ENCODE results near the gene ARHGEF2.
"Not testable (repeated sequence)": the region's sequence is repeated elsewhere in the genome, so short reads cannot be mapped to it uniquely, and the experiment has no call there.

Gene ARHGEF2

DNA sequence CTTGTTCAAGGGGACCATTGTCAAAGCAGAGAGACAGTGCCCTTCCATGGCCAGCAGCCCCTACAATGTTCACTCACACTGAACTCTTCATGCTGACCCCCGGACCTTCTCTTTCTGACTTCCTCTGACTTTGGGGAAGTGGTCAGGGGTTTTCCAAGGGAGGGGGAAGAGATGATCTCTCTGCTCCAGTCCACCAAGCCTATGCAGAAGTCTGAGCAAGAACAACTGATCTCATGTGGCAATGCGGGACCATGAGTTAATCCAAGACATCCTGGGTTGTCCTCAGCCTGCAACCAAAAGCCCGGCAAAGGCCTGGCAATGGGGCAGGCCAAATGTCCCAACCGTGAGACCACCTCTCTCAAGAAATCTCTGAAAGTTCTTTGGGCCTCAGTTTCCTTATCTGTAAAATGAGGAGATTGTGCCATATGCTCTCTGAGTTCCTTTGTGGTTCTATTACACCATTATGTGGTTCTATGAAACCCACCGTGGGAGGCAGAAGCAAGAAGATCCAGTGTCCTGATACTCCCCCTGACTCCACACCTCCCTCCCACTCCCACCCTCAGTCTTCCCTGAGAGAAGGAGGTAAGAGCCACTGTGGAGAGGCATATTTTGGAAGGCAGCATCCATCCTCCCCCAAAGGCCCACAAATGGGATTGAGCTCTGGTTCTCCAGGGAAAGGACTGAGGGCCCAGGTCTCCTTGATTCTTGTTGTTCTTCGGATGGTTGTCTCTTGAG is 11.8 kb upstream of the ARHGEF2 start:
- no peak for DNase-seq (ENCODE audit: low read depth)

DNA sequence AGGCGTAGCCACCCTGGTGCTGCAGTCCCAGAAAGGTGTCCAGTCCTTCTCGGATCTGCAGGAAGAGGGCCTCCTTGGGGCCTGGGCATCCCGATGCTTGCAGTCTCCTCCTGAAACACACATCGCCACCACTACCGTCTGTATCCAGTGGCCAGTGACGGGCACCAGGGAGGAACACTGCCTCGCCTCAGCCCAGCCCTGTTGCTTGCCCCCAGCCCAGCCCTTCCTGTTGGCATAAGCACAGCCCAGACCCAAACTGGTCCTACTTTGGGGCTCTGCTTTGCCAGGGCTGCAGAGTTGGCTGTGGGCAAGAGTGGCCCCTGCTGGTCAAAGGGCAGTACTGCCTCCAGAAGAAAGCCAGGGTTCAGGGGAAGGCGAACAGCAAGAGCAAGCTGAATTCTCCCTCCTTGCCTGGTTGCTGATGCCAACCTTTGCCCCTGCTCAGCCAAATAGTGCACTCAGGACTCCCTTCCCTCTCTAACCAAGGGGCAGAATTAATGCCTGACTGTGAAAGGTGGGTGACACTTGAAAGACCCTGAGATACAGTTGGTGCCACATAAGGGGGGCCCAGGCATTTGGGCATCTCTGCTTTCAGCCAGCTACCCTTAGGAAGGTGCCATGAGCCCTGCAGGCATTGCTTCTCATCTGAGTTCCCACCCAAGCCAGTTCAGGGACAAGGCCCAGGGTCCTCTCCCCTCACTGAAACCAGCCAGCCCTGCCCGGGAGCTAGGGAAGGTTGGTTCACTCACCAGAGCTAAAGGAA is 11.1 kb upstream of the ARHGEF2 start:
- DNase-seq (ENCODE audit: low read depth), result peak; percentile 62

DNA sequence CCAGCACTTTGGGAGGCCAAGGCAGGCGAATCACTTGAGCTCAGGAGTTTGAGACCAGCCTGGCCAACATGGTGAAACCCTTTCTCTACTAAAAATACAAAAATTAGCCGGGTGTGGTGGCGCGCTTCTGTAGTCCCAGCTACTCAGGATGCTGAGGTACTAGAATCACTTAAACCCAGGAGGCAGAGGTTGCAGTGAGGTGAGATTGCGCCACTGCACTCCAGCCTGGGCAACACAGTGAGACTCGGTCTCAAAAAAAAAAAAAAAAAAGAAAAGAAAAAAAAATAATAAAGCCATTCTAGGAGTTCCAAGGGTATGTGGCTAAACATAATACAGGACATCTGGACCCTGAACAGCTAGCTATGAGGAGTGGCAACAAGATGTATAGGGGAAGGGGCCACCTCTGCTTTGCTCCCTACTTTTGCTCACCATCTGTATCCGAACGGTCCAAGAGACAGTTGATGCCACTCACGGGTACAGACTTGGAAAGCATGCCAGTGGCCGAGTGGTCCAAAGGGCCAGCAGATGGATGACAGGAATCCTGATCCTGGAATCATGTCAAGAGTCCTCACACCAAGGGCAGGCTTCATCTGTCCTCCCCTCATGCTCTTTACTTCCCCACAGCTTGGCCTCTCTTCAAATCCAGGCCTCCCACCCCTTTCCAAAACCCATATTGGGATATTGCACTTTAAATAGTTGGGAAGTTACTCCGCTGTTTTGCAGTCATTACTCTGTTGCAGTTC is 6.7 kb upstream of the ARHGEF2 start:
- DNase-seq (ENCODE audit: low read depth), result not testable (repeated sequence)

DNA sequence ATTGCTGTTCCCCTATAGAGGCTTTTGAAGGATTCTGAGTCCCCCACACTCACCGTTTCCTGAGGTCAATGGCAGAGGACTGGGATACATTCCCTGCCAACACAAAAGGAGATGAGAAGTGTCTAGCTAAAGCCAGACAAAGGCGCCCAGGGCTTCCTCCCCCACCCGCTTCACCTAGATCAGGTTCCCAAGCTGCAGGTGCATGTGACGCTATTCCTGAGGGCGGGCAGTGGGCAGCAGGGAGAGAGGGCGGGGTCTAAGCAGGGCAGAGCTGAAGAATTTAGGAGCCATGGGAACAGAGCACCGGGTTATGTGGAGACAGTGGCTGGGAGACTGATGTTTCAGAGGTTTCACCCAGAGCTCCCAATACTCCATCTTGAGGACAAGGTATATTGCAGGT is 6.0 kb upstream of the ARHGEF2 start:
- no peak for DNase-seq (ENCODE audit: low read depth)

DNA sequence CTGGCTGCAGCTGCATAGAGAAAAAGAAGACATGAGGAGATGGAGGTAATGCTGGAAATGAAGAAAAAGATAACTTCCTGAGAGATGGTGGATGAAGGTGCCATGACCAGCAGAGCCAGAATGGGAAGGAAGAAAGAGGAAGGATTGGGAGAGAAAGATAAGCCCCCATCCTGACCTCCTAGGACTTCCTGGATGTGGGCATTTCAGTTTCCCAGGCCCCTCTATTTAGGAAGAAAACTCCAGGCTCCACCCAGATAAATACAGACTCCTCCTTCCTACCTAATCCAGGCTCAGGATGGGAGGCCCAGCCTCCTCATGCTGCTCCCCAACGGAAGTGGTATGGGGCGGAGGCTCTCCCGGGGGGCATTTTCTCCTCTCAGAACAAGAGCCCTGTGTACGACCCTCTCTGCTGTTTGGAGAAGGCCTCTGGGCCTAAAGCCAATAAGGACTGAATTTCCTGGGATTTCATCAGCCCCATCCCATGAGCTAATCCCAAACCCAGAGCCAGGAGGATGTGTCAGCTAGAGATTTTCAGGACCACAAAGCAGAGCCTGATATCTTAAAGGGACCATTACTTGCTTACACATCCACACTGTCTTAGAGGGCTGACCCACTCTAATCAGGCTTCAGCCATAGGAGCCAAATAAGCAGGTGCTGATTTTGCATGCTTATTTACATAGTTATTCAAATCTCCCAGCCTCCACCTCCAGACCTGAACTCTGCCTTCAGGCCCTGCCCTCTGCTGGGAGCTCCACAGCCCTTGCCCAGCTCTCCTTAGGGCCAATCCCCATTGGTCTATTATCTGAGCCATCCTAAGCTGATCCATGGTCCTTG is 5.1 kb upstream of the ARHGEF2 start:
- no peak for DNase-seq (ENCODE audit: low read depth)

DNA sequence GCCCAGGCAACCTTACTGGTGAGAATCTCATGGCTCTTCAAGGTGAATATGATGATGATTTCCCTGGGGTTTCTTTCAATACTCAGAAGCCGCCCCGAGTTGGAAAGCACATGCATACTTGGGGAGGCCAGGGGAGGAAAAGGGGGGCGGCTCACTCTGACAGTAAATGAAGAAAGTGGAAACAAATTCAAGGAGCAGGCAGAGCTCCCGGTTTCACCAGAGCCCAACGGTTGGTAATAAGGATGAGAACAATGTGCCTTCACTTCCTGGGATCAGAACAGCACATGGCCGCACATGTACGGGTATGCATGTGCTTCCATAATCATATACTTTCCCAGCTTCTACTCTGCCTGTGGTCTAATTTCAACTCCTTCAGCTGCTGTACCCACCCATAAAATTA is 3.8 kb upstream of the ARHGEF2 start:
- DNase-seq (ENCODE audit: low read depth), result no peak

DNA sequence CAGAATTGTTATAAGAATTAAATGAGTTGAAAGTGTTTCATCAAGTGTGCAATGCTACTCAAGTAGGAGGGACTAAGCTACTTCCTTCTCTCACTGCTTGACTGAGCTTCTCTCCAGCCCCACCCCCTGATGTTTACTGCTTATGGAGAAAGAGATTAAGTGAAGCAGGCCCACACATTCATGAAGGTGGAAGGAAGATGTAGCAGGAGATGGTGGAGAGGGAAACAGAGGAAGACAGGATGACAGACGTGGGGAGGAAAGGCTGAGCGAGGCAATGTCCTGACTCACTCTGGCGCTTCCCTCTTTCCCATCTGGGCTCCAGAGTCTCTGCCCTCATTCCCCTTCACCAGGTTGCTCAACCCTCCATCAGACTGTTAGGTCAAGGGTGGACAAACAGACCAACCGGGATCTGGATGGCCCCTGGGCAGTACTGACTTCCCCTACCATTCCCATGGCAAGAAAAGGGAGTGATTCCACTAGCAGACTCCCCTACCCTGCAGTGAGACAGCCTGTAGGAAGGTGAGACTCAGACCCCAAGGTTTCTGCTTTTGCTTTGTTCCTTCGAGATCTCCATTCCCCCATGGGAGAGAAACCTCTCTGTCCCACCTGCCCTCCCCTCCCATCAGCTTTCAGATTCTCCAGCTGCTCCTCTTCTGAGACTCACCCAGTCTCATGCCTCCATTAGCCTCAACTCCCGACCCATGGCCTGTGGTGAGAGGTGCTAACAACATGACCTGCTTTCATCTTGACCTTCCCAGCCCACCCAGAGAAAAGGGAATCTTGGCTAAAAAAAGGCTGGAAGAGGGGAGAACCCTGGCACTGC is 3.1 kb upstream of the ARHGEF2 start:
- DNase-seq (ENCODE audit: low read depth), result no peak

DNA sequence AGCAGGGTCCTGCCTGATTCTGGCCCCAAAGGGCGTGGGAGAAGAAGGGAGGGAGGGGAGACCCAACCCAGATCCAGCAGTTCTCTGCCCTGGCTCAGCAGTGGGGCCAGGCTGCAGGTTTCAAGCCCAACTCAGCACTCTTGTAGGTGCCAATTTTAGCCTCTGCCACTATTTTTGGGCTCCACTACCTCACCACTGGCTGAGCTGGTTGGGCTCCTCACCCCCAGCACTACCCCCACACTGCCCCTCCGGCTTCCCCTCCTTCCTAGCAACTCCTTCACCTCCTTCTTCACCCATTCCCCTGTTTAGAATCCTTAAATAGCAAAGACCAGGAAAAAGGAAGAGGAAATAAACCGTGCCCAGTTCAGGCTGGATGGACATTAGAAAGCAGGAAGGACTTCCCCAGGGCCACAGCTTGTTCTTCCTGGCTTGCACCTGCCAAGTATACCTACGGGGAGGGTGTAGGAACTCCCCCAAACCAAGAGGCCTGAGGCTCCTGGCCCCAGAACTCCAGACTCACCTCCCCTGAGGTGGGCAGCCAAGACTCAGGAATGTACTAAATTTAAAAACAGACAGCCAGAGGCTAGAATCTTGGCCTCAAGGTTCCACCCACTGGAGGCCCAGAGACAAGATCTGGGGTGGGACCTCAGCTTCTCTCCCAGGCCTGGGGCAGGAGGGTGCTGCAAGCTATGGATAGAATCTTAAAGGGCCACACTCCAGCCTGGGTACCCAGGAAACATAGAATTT is 1.4 kb upstream of the ARHGEF2 start:
- DNase-seq (ENCODE audit: low read depth), result no peak

DNA sequence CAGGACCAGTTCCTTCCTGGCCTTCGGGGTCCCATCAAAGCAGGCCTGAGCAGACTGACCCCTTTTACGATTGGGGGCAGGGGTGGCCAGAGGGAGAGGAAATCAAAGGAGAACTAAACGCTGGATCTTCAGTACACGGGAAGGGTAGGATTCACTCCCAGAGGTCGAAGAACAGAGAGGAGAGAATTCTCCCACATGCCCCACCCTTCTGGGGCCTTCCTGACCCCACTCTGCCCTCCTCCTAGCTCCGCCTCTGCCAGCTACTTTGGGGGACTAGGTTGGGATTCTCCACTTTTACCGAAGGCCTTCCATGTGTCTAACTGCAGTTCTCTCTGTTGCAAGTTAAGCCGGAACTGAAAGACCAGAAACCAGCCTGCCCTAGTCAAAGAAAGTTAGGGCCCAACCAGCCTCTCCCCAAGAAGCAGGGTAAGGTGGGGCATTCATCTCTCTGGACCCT is 654 bp upstream of the ARHGEF2 start:
- no peak for DNase-seq (ENCODE audit: low read depth)

DNA sequence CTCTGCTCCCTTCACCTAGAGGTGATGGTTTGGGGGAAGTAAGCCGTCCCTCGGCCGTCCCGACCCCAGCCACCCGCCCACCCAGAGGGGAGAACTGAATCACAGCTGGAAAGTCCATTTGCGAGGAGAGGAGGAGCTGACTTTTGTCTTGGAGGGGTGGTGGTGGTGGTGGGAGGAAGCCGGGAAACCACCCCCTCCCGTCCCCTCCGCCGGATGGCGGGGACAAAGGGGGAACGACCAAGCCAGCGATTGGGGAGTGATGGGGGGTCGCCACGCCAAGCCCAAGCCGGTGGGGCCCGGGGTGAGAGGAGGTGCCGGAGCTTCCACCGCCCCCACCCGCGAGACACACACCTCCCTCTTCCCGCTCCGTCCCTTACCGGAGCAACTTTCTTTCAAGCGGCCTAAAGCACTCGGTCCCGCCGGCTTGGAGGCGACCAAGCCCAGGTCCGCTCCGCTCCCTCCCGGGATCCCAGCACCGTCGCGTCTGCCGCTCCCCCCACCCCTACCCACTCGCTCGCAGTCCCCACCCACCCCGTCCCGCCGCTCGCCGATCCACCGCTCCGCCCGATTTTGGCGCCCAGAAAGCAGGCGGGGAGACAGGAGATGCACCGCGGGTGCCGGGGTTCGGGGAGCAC is 540 bp downstream of the ARHGEF2 start:
- DNase-seq (ENCODE audit: low read depth), result peak; percentile 52

DNA sequence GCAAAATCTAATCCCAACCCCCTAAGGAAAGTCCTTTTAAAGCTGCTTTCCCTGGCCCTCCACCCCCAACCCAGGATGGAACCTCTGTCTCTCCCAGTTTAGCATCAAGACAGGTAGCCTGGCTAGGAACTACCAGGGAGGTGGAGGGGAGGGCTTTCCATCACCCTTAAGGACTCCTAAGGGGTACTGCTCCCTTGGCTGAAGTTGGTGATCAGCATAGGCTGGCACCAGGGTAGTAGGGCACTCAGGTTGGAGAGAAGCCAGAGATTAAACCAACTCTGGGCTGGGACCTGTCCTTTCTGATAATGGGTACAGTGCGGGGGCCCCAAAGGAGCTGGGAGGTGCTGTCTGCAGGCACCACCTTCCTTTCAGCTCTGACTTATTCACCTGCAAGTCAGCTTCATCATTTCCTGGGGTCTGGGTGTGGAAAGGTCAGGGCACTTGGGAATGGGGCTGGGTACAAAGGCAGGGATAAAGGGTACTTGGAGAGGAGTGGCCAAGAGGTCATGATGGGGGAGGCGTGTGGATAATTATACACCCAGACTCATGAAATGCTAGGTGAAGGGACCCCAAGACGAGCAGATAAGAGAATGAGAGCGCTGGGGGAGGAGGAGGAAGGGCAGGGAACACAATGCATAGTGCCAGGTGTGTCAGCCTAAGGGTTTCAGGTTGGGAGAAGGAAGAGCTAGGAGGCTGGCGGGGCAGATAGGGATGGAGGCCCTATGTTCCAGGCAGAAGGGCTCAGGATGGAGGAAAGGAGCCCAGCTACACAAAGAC is 1.2 kb downstream of the ARHGEF2 start:
- DNase-seq (ENCODE audit: low read depth), result no peak

DNA sequence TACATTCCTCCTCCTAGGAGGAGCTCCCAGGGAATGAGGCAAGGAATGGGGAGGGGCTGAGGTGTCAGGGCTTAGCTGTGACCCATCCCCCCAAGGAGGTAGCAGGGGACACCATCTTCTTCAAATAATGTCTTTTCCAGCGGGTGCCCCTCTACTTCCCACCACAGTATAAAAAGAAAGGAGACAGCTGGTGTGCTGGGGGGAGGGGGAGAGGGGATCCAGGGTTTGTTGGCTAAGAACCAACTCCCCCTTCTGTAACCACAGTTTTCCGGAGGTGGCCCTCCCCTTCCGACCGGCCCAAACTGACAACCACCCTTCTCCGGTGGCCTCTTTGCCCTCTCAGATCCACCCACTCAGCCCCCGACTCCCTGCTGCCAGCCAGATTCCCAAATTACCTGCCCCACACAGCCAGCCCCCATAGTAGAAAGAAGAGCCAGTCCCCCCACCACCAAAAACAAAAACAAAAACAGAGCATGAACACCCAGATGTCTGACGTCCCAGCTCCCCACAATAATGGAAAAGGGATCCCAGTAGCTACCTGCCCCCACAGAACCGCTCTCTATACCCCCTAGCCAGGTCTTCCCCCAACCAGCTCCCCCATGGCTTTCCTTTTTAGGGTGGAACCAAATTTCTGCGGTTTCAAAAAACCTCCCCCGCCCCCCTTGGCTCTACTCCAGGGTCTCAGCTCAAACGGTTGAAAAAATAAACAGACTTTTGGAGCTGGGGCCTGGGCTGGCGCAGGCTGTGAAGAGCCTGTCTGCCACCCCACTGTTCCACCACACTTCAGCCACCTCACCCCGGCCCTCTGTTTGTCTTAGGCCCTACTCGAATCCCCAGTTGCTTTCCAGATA is 2.1 kb downstream of the ARHGEF2 start:
- peak; percentile 58 for DNase-seq (ENCODE audit: low read depth)

DNA sequence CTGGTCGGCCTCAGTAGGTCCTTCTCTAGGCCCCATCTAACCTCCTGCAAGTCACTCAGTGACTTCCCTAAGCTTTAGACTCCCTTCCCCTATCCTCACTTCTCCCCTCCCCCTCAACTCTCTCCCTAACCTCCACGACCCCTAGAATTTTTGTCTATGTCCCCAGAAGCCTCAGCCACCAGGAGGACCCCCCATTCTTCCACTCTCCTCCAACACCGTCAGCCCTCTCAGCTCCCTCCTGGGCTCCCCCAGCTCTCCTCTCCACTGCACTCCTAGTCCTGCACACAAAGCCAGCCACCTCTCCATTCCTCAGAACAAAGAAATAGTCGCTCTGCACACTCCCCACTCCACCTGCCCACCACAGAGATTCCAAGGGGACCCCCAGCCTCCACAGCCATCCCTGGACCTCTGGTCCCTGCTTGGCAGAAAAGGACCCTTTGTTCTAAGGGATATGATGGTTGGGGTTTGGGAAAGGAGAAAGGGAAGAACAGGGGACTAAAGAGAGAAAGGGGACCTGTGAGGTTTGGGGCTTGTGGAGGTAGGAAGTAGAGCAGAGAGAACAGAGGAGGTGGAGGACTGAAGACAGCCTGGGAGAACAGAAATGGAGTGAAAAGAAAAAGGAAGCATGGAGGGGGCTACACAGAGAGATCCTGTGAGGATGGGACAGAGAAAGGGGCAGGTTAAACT is 2.8 kb downstream of the ARHGEF2 start:
- no peak for DNase-seq (ENCODE audit: low read depth)

DNA sequence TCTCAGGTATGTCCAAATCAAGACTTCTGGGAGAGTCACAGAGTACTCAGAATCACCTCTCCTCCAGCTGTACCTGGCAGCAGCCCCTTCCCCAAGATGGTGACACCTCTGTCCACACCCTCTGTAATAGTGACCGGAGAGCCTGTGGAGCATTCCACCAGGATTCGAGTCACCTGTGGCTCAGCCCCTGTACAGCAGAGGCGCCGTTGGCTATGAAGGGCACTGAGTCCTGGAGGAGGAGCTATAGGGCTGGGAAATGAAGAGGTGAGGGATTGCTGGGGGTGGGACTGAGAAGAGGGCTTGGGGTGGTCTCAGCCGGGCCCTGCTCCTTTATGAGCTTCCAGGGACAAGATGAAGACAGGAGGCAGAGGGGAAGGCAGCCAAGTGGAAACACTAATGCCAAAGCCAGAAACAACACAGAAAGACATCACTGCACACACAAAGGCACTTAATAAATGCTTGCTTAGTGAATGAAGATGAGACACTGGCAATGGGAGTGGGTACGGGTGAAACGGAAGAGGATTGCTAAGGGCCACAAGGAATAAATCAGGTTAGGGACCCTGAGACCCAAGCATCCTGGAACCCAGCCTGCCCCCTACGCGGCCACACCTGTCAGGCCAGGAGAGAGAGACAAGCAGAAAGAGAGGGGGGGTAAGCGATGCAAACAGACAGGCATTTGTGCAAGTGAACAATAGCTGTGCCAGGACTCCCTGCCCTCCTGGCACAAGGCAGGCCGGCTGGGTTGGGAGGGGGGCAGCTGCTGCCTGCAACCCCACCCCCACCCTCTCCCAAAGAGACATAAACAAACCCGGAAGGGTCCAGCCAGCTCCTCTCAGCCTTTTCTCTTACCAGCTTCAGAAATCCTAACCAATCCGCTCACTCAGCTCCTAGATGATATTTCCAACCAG is 3.9 kb downstream of the ARHGEF2 start:
- no peak for DNase-seq (ENCODE audit: low read depth)

DNA sequence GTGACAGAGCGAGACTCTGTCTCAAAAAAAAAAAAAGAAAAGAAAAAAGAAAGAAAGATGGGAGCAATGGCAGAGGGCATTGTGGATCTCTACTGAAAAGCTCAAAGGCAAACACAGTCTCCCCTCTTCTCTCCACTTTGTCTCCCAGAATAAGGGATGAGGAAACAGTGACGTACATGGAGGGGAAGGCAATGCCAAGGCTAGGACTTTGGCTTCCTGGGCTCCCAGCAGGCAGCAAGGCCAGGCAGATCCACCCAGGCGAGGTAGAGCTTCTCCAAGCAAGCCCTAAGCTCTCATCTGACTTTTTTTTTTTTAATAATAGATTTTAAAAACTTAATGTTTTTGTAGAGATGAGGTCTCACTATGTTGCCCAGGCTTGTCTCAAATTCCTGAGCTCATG is 4.6 kb downstream of the ARHGEF2 start:
- no peak for DNase-seq (ENCODE audit: low read depth)

All from stimulated activated CD8-positive, alpha-beta memory T cell treated with anti-CD3 and anti-CD28 coated beads, Interleukin-12 subunit alpha, Interleukin-12 subunit beta, amount 100 ng/mL, for 1 hour (primary cell).